ENCODE data around the gene OR52B2.

- TF ChIP-seq CTCF (IDR thresholded peaks at IDR 0.05; ENCODE audit: control extremely low read depth in 1 of 3, insufficient read depth in 1 of 3, low read depth in 1 of 3, low read length in 3 of 3) (no peak), RAD21 (IDR thresholded peaks at IDR 0.05 in 1 of 2, conservative IDR thresholded peaks at IDR 0.05 in 1 of 2; ENCODE audit: low read depth in 2 of 2, low read length in 2 of 2) (no peak), MAFK (IDR thresholded peaks at IDR 0.05; ENCODE audit: low read depth, low read length) (no peak), TCF12 (IDR thresholded peaks at IDR 0.05; ENCODE audit: low read depth, low read length) (no peak), TAF1 (IDR thresholded peaks at IDR 0.05; ENCODE audit: low read depth, low read length) (no peak), BCL11A (IDR thresholded peaks at IDR 0.05; ENCODE audit: low read depth in 2 of 2, low read length in 2 of 2) (no peak), SIX5 (IDR thresholded peaks at IDR 0.05; ENCODE audit: low read depth, low read length) (no peak), POLR2AphosphoS5 (IDR thresholded peaks at IDR 0.05; ENCODE audit: low read depth, low read length) (no peak)
These were observed 46.4 kb upstream of the OR52B2 start for GRCh38 chr11:6216501-6216900.
